ENCODE results near the gene PAQR8. TPM values are rescaled to one million over a fixed set of nuclear protein-coding genes. Genes with fewer than 3 reads are reported as not detected.

The PAQR8 gene
- total RNA-seq, 1 experiment from 2014 or later, result 3.7 TPM

- BruUV-seq (replicated peaks), result no TSS peak
- no peaks in the 10 kb centered on the region for H3K27me3 ChIP-seq (ENCODE audit: insufficient read depth, low read depth)
- H3K36me3 ChIP-seq (ENCODE audit: low read depth), result no peaks in the 10 kb centered on the region
- no peak overlapping the region for H3K27ac ChIP-seq
- H2AFZ ChIP-seq, result no peak overlapping the region
- intact Hi-C loops (cut with micrococcal nuclease; ENCODE audit: unreplicated experiment), result no loop called here
- no peaks in the 10 kb centered on the region for H3K9me3 ChIP-seq (ENCODE audit: insufficient read depth, low read depth)
- H3K9me2 ChIP-seq (ENCODE audit: insufficient read depth), result no peaks in the 10 kb centered on the region
- ChIA-PET CTCF (interaction anchor here (0.7 kb wide), 1 partner anchor 64 kb away, joined by 3 read pairs; no protein-coding TSS in a partner anchor), POLR2A (ENCODE audit: unreplicated experiment) (no interaction called here)
- no peak for DNase-seq
- no peaks in the 10 kb centered on the region for H4K20me1 ChIP-seq (ENCODE audit: insufficient read depth)
- H3K79me2 ChIP-seq (ENCODE audit: low read depth), result no peaks in the 10 kb centered on the region
- H3K4me3 ChIP-seq, result no peak overlapping the region
- H3F3A ChIP-seq (ENCODE audit: insufficient read depth, low read depth), result 0 out of 2 replicates have a peak, but pooled peaks cover 10% of the 10 kb centered on the region
- peaks cover 9% of the 10 kb centered on the region; the same call in 1 of the 2 replicates for H3K4me1 ChIP-seq (replicated peaks; ENCODE audit: insufficient read depth)
- TF ChIP-seq CTCF (conservative IDR thresholded peaks at IDR 0.05) (no peak), EZH2 (IDR thresholded peaks at IDR 0.05; ENCODE audit: low read depth) (no peak)
- no peak overlapping the region for H3K4me2 ChIP-seq
Observed at GRCh38 chr6:52359403-52359802, 2.5 kb upstream of the PAQR8 start.

- Histone ChIP-seq H3K4me3 (no peak overlapping the region), H3F3A (ENCODE audit: insufficient read depth, low read depth) (0 out of 2 replicates have a peak, but pooled peaks cover 10% of the 10 kb centered on the region), H3K27me3 (ENCODE audit: insufficient read depth, low read depth) (no peaks in the 10 kb centered on the region), H3K9me2 (ENCODE audit: insufficient read depth) (no peaks in the 10 kb centered on the region), H3K27ac (no peak overlapping the region), H3K4me1 (replicated peaks; ENCODE audit: insufficient read depth) (peaks cover 9% of the 10 kb centered on the region; the same call in 1 of the 2 replicates), H3K36me3 (ENCODE audit: low read depth) (no peaks in the 10 kb centered on the region), H4K20me1 (ENCODE audit: insufficient read depth) (no peaks in the 10 kb centered on the region), H2AFZ (no peak overlapping the region), H3K4me2 (no peak overlapping the region), H3K9me3 (ENCODE audit: insufficient read depth, low read depth) (no peaks in the 10 kb centered on the region), H3K79me2 (ENCODE audit: low read depth) (no peaks in the 10 kb centered on the region)
- ChIA-PET POLR2A (ENCODE audit: unreplicated experiment) (no interaction called here), CTCF (interaction anchor here (0.7 kb wide), 1 partner anchor 63 kb away, joined by 3 read pairs; no protein-coding TSS in a partner anchor)
- TF ChIP-seq CTCF (conservative IDR thresholded peaks at IDR 0.05), result no peak
- TF ChIP-seq EZH2 (IDR thresholded peaks at IDR 0.05; ENCODE audit: low read depth), result no peak
- BruUV-seq (replicated peaks), result no TSS peak
- no peak for DNase-seq
- intact Hi-C loops (cut with micrococcal nuclease; ENCODE audit: unreplicated experiment), result no loop called here
Observed at GRCh38 chr6:52360028-52360427, 1.9 kb upstream of the PAQR8 start.

- Histone ChIP-seq H3K27me3 (ENCODE audit: insufficient read depth, low read depth) (no peaks in the 10 kb centered on the region), H3K79me2 (ENCODE audit: low read depth) (no peaks in the 10 kb centered on the region), H4K20me1 (ENCODE audit: insufficient read depth) (no peaks in the 10 kb centered on the region), H3K4me1 (replicated peaks; ENCODE audit: insufficient read depth) (peaks cover 9% of the 10 kb centered on the region; the same call in 1 of the 2 replicates), H3F3A (ENCODE audit: insufficient read depth, low read depth) (0 out of 2 replicates have a peak, but pooled peaks cover 10% of the 10 kb centered on the region), H2AFZ (peak overlapping the region; percentile 93; the same call in 1 of the 2 replicates), H3K27ac (no peak overlapping the region), H3K9me3 (ENCODE audit: insufficient read depth, low read depth) (no peaks in the 10 kb centered on the region), H3K4me3 (peak overlapping the region; percentile 70; the same call in 1 of the 2 replicates), H3K9me2 (ENCODE audit: insufficient read depth) (no peaks in the 10 kb centered on the region), H3K4me2 (peak overlapping the region; percentile 89), H3K36me3 (ENCODE audit: low read depth) (no peaks in the 10 kb centered on the region)
- ChIA-PET POLR2A (ENCODE audit: unreplicated experiment) (no interaction called here), CTCF (no interaction called here)
- BruUV-seq (replicated peaks), result no TSS peak
- TF ChIP-seq CTCF (conservative IDR thresholded peaks at IDR 0.05) (no peak), EZH2 (IDR thresholded peaks at IDR 0.05; ENCODE audit: low read depth) (no peak)
- intact Hi-C loops (cut with micrococcal nuclease; ENCODE audit: unreplicated experiment), result no loop called here
- DNase-seq, result no peak
Observed at GRCh38 chr6:52360601-52361413, 1.1 kb upstream of the PAQR8 start.

Data from PC-9 (cell line).